DND-41 (cell line): ENCODE data around the gene TRPV6.

Source experiments
- ATAC-seq: fragments of 200-7000 bp; cut with Tn5 transposase; 3 replicates; pipeline ENCODE4 v1.9.1; 2021; ENCODE audit warnings: low read depth; ENCODE audit not compliant: insufficient read depth
- DNase-seq: peaks from one replicate; pipeline ENCODE4 v3.0.0-alpha.2; 2020
- H2AFZ ChIP-seq: 2 replicates; pipeline ENCODE4 v1.6.0; 2012; ENCODE audit warnings: low read depth, low read length
- H3K27ac ChIP-seq: 2 replicates; pipeline ENCODE4 v1.5.1; 2012; ENCODE audit warnings: low read length, inconsistent platforms
- H3K27me3 ChIP-seq: fragments of 200-600 bp; sonication (generic); 2 replicates; pipeline ENCODE4 v1.6.0; 2012; ENCODE audit warnings: low read length, mild to moderate bottlenecking, inconsistent platforms; ENCODE audit not compliant: insufficient read depth, poor library complexity
- H3K36me3 ChIP-seq: 2 replicates; pipeline ENCODE4 v1.5.1; 2012; ENCODE audit warnings: low read length, inconsistent platforms; ENCODE audit not compliant: insufficient read depth
- H3K4me1 ChIP-seq: 2 replicates; pipeline ENCODE4 v1.5.1; 2012; ENCODE audit warnings: mild to moderate bottlenecking, low read length; ENCODE audit not compliant: insufficient read depth
- H3K4me2 ChIP-seq: 2 replicates; pipeline ENCODE4 v1.6.0; 2012; ENCODE audit warnings: mild to moderate bottlenecking, moderate library complexity, low read length, inconsistent platforms; ENCODE audit not compliant: insufficient read depth
- H3K4me3 ChIP-seq, 2 experiments: fragments of 200-600 bp in 1 of 2; shearing (Covaris generic) in 1 of 2; 2 replicates each; pipeline ENCODE4 v1.5.1; 2012 to 2016; ENCODE audit warnings: inconsistent platforms in 2 of 2, low read length in 2 of 2, mild to moderate bottlenecking in 2 of 2, low read depth in 1 of 2, moderate library complexity in 1 of 2
- H3K79me2 ChIP-seq: 2 replicates; pipeline ENCODE4 v1.6.0; 2012; ENCODE audit warnings: low read length, inconsistent platforms; ENCODE audit not compliant: insufficient read depth
- H3K9ac ChIP-seq: 2 replicates; pipeline ENCODE4 v1.6.0; 2012; ENCODE audit warnings: low read depth, mild to moderate bottlenecking, inconsistent platforms, low read length, moderate library complexity
- H3K9me3 ChIP-seq: 2 replicates; pipeline ENCODE4 v1.5.1; 2012; ENCODE audit warnings: low read length, moderate library complexity, mild to moderate bottlenecking, inconsistent platforms; ENCODE audit not compliant: insufficient read depth, severe bottlenecking
- H4K20me1 ChIP-seq: 2 replicates; pipeline ENCODE4 v1.6.0; 2012; ENCODE audit warnings: low read length; ENCODE audit not compliant: insufficient read depth
- CTCF ChIP-seq: IDR thresholded peaks from 2 replicates; pipeline ENCODE4 v1.5.1; 2012; ENCODE audit warnings: borderline replicate concordance, low read length, moderate library complexity, mild to moderate bottlenecking; ENCODE audit not compliant: poor library complexity, severe bottlenecking; ENCODE audit errors: extremely low read depth
- EZH2 ChIP-seq: IDR thresholded peaks from 3 replicates; pipeline ENCODE4 v1.6.1; 2012; ENCODE audit warnings: borderline replicate concordance, low read depth, mild to moderate bottlenecking, moderate library complexity, low read length, inconsistent platforms; ENCODE audit not compliant: severe bottlenecking

TRPV6 gene

GRCh38 chr7:142862351-142862750, 23.2 kb downstream of the TRPV6 start:
- Histone ChIP-seq H3K4me1 (peaks cover 22% of the 10 kb centered on the region), H3K4me2 (no peak overlapping the region), H3K27ac (no peak overlapping the region), H3K9me3 (no peaks in the 10 kb centered on the region), H3K4me3 (no peak overlapping the region), H3K36me3 (peaks cover 90% of the 10 kb centered on the region), H3K27me3 (no peaks in the 10 kb centered on the region), H4K20me1 (peaks cover 13% of the 10 kb centered on the region), H2AFZ (no peak overlapping the region), H3K9ac (no peak overlapping the region), H3K79me2 (peaks cover 40% of the 10 kb centered on the region)
- no peak for DNase-seq
- ATAC-seq = no peak
- TF ChIP-seq CTCF (no peak), EZH2 (no peak)

- DNase-seq (no peak), ATAC-seq (no peak)
- Histone ChIP-seq H3K4me1 (peaks cover 36% of the 10 kb centered on the region), H3K9ac (no peak overlapping the region), H3K27ac (no peak overlapping the region), H2AFZ (no peak overlapping the region), H3K79me2 (peaks cover 54% of the 10 kb centered on the region), H3K4me3 (no peak overlapping the region), H3K4me2 (no peak overlapping the region), H3K36me3 (peaks cover 88% of the 10 kb centered on the region), H4K20me1 (peaks cover 19% of the 10 kb centered on the region), H3K9me3 (no peaks in the 10 kb centered on the region), H3K27me3 (no peaks in the 10 kb centered on the region)
- no peak for TF ChIP-seq EZH2
- TF ChIP-seq CTCF = no peak
Measured at GRCh38 chr7:142860968-142861367, 24.6 kb downstream of the TRPV6 start.

GRCh38 chr7:142859829-142860228, 25.7 kb downstream of the TRPV6 start:
- TF ChIP-seq EZH2 (no peak), CTCF (no peak)
- Histone ChIP-seq H3K36me3 (peaks cover 83% of the 10 kb centered on the region), H3K9ac (no peak overlapping the region), H3K9me3 (no peaks in the 10 kb centered on the region), H3K27me3 (no peaks in the 10 kb centered on the region), H3K4me3 (no peak overlapping the region), H4K20me1 (peaks cover 27% of the 10 kb centered on the region), H3K4me2 (no peak overlapping the region), H3K4me1 (peaks cover 40% of the 10 kb centered on the region), H2AFZ (no peak overlapping the region), H3K79me2 (peaks cover 65% of the 10 kb centered on the region), H3K27ac (no peak overlapping the region)
- DNase-seq (no peak), ATAC-seq (no peak)

GRCh38 chr7:142859411-142859810, 26.1 kb downstream of the TRPV6 start:
- DNase-seq = no peak
- no peak overlapping the region; the same call in 1 of the 2 replicates for H3K9ac ChIP-seq
- peak overlapping the region; percentile 29; the same call in 1 of the 2 replicates for H3K4me2 ChIP-seq
- H3K27ac ChIP-seq = peak overlapping the region; percentile 37; the same call in 1 of the 2 replicates
- no peaks in the 10 kb centered on the region for H3K9me3 ChIP-seq
- peaks cover 68% of the 10 kb centered on the region for H3K79me2 ChIP-seq
- H3K4me1 ChIP-seq = peaks cover 39% of the 10 kb centered on the region
- no peaks in the 10 kb centered on the region for H3K27me3 ChIP-seq
- H4K20me1 ChIP-seq = peaks cover 27% of the 10 kb centered on the region
- peaks cover 79% of the 10 kb centered on the region for H3K36me3 ChIP-seq
- H2AFZ ChIP-seq = no peak overlapping the region
- H3K4me3 ChIP-seq = no peak overlapping the region
- no peak for TF ChIP-seq CTCF
- TF ChIP-seq EZH2 = no peak
- no peak for ATAC-seq
